GM19395 (cell line): ENCODE results near the gene NVL.

Experiments used
- ATAC-seq: cut with Tn5 transposase; IDR thresholded peaks from one replicate; pipeline ENCODE4 v1.9.1; 2021; ENCODE audit warnings: mild to moderate bottlenecking, moderate library complexity; ENCODE audit not compliant: unreplicated experiment

Gene NVL

DNA sequence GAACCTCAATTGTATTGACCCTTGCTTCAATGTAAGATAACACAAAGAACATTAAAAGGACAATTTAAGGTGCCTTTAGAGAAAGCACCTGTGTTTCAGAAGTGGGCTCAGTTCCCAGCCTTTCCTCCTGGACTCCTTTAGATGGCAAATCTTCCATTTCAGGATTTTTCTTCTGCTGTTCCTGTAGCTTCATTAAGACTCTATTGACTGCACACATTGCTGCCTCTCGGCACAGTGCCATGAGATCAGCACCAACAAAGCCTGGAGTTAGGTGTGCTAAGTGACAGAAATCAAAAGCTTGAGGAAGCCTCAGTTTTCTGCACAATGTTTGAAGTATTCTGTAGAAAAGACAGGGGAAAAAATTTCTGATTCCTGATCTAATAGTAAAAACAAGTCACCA, 40.6 kb downstream of the NVL start:
- no peak for ATAC-seq

DNA sequence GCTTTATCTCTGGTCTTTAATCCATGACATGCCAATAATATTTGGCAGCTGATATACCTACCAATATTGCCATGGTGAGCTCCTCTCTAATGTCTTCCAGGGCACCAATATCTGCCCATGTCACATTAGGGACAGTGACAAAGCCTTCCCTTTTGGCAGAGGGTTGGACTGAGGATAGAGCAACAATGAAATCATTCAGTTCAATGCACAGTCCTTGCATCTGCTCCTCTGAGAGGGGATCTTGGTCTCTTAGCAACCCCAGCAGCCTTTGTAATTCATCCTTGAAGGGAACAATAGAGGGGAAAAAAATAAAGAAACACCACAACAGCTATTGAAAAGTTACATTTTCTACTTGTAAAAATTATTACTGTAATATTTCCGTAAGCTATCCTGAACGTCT, 42.3 kb downstream of the NVL start:
- ATAC-seq = no peak

DNA sequence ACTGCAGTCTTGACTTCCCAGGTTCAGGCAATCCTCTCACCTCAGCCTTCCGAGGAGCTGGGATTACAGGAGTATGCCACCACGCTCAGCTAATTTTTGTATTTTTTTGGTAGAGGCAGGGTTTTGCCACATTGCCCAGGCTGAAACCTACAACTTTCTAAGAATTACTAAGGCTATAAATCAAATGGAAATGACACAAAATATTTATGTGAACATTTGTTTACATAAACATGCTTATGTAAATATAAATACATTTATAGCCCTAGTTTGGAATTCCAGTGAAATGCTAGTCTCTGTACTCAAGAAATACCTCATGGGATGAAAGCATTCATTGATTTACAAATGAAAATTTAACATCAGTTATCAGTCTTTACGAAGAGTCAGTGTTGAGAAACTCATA, 47.8 kb downstream of the NVL start:
- ATAC-seq = no peak

DNA sequence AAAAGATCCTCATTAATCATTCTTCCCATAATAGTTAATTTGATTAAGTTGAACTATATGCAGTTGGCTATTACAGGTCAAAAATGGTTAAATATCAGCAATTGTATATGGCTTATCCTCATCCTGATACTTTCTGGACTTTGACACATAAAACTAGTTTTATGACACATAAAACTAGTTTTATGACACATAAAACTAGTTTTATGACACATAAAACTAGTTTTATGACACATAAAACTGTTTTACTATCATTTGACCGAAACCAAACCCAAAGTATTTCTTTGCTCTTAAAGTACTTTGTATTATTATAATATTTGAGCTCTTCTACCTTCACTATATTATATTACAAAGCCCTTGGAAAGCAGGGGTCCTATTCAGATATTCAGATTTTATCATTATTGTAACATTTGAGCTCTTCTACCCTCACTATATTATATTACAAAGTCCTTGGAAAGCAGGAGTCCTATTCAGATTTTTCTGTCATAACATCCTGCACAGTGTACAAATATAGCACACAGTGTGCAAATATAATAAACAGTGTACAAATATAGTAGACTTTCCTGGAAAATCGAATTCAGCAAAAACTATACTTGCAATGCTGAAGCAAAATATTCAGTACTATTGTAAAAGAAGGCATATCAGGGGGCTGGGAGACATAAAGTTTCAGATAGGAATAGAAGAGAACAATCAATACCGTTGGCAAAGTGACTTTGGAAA, 53.0 kb downstream of the NVL start:
- ATAC-seq = no peak

DNA sequence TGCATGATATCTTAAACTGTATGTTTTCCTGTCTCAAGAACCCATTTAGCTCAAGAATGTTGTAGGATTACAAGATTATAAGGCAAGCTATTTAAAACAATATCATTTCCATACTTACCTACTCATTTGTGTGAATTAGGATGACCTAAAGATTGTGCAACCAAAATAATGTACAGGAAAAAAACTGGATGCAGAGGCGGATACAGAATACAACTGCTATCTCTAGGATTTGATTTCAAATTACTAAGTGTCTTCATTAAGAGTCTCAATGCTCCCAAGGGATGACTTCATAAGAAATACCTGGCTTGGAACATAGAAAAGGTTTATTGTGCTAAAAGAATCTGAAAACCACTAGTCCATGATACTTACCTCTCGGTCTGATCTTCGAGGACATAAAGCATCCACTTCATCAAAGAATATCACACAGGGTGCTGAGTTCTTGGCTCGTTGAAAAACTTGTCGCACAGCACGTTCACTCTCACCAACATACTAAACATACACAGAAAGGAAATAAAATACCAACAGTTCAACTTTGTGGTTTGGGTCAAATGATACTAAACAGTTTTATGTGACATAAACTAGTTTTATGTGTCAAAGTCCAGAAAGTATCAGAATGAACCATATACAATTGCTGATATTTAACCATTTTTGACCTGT, 54.9 kb downstream of the NVL start:
- ATAC-seq = no peak

DNA sequence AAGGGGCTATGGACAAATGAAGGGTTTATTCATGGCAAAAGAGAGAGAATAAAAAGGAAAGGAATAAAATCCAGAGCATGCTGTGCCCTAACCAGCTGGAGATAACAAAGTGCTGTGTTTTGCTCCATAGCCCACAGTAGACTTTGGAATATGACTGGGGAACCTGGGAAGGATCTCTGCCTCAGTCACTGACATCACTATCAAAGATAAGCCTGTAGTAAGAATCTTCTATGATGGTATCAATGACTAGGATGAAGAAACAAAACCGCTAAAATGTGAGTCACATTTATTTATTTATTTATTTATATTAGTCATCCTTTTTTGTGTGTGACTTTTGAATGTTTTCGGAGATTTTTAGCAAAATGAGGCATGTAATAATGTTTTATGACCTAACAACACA, 56.3 kb downstream of the NVL start:
- ATAC-seq = no peak

DNA sequence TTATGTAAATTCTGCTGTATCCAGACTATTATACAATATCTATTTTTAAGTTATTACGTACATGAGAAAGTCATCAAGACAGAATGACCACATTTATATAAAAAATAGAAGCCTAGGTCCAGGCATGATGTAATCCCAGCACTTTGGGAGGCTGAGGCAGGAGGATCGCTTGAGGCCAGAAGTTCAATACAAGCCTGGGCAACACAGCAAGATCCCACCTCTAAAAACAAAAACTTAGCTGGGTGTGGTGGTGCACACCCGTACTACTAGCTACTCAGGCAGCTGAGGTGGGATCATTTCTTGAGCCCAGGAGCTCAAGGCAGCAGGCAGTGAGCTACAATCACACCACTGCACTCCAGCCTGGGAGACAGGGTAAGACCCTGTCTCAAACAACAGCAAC, 58.9 kb downstream of the NVL start:
- no peak for ATAC-seq

DNA sequence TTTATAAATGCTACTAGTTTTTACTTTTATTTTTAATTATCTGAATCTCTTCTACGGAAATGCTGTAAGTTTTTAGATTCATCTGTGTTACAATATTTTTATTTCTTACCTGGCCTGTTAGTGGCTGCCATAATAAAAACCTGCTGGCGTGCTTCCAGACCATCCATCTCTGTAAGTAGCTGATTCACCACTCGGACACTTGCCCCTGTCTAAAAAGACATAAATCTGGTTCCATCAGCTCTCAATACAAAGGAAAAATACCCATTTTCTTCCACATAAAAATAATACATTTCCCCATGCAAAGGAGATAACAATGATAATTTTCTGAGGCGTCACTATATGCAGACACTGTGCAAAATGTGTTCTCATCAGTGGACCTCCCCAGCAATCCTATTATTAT, 62.0 kb downstream of the NVL start:
- no peak for ATAC-seq

DNA sequence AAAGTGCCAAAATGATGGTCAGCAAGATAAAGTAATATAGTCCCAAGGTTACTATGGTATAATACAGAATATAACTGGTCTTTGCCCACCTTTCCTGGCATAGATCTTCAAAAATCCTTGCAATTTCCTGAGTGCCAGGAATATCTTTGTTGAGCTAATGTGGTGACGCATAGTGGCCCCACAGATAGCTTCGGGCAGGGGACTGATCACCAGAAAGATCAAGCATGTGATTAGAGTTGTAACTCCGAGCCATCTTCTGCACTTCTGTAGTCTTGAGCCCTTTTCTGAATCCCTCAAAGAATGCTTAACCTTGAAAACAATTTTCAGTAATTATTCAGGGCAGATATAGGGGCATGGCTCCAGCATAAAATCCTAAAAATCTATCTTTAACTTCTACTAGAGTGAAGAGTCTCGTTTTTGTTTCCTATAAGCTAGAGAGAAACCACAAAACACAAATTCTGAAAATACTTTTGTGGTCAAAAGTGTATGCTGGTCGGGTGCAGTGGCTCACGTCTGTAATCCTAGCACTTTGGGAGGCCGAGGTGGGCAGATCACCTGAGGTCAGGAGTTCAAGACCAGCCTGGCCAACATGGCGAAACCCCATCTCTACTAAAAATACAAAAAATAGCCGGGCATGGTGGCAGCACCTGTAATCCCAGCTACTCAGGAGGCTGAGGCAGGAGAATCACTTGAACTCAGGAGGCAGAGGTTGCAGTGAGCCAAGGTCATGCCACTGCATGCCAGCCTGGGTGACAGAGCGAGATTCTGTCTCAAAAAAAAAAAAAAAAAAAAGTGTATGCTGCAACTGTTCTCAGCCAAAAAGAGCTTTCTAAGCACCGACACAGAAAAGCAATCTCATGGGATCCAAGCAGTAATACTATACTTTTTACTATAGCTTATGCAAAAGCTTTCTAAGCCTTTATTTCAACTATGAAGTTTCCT, 62.8 kb downstream of the NVL start:
- no peak for ATAC-seq

DNA sequence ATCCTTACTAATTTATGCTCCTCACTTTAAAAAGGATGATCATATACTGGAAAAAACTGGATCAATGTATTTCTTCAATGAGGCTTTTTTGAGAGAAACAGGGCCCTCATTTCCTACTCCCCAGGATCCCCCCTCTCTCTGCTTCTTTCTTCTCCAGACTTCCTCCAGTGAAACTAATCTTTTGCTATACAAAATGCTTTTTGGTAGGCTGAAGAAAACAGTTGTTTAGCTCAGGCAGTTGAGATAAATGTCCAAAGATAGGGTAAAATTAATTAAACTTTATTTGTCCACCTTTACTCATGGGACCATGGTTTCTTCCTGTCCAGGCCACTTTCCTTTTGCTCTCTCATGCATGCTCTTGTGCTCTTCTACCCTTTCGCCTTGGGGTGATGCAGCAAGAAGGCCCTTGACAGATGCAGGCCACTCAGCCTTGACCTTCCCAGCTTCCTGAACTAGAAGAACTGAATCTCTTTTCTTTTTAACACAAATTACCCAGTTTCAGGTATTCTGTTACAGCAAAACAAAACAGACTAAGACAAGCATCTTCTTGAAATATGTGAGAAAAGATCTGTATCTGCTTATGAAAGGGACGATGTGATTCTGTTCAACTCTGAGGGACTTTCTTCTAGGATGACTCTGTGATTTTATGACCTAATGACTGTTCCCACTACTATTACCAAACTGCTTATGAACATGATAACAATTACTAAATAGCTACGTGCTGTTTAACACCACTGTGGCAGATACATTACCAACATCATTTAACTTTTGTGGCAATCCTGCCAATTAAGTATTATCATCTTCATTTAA, 63.7 kb downstream of the NVL start:
- ATAC-seq = peak; percentile 75

DNA sequence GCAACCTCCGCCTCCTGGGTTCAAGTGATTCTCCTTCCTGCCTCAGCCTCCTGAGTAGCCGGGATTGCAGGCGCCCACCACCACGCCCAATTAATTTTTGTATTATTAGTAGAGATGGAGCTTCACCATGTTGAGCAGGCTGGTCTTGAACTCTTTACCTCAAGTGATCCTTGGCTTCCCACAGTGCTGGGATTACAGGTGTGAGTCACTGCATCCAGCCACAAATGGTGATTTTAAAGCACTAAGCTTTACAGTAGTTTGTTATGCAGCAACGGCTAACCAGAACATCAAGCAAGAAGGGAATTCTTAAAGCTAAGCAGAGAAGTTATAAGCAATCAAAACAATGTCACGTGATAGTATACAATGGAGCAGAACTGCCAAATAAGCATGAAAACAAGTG, 65.7 kb downstream of the NVL start:
- no peak for ATAC-seq

DNA sequence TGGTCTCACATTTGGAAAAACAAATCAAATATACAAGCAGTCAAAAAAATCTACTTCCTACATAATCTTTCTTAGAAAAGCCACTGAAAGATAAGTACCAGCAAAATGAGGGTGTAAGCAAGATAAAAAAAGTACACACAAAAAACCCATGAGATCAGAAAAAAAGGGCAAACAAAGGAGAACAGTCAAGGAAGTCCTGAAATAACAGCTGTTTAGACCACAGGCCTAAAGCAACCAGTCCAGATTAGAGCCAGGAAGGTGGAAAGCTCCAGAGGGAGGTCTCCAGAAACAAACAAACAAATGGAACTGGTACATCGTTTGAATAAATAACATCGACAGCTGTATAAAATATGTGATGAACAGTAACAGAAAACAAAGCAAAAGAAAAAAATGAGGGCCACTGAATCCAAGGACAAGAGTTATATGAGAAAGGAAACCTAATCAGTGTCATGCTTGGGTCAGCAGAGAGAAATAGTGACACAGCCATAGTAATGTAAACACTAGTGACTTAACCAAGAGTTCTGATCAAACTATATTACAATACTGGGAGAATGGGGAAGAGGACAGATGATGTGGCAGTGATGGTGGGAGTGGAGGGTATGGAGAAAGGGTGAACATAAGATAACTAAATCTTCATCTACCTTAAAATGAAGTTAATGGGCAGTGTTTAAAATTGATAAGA, 67.5 kb downstream of the NVL start:
- ATAC-seq = no peak

DNA sequence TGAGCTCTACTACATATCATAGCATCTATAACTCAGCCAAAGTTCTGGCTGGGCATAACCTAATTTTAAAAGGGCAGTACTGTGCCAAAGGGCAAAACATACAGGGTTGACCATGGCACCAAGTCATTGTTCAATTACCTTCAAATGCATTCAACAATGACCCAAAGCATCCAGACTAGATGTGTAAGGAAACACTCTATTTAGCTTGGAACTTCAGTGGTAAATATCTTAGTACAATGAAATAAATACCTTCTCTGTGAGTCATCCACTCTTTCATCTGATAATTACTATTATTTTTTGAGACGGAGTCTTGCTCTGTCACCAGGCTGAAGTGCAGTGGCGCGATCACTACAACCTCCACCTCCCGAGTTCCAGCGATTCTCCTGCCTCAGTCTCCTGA, 70.0 kb downstream of the NVL start:
- ATAC-seq = no peak

DNA sequence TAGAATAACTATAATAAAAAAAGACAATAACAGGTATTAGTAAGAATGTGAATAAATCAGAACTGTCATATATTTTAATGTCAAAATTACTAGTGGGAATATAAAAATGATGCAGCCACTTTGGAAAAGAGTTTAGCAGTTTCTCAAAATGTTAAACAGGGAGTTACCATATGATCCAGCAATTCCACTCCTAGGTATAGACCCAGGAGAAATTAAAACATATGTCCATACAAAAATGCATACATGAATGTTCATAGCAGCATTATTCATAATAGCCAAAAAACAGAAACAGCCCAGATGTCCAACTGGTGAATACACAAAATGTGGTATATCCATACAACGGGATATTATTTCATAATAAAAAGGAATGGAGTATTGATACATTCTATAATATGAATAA, 71.6 kb downstream of the NVL start:
- ATAC-seq = no peak

DNA sequence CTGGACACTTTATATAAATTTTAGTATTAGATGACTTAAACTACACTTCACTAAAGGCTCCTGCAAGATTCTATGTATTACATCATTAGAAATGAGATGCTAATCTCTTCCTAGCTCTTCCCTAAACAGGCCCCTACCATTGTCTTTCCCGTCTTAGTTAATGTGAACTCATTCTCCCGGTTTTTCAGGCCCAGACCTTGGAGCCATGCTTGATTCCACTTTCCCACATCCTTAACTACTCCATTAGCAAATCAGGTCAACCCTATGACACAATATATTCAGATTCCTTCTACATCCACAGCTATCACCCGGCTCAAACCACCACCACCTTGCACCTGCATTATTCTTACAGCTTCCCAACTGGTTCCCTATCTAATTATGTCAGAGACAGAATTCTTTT, 73.3 kb downstream of the NVL start:
- no peak for ATAC-seq

DNA sequence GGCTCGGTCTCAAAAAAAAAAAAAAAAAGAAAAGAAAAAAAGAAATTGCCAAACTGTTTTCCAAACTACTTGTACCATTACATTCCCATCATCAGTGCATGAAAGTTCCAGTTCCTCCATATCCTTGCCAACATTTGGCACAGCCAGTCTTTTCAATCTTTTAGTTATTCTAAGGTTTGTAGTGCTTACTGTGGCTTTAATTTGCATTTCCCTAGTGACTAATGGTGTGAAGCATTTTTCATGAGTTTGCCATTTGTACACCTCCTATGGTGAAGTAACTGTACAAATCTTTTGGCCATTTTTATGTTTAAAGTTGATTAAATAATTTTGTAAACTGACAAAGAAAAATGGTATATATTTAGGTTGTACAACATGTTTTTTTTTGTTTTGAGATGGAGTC, 76.3 kb downstream of the NVL start:
- no peak for ATAC-seq

DNA sequence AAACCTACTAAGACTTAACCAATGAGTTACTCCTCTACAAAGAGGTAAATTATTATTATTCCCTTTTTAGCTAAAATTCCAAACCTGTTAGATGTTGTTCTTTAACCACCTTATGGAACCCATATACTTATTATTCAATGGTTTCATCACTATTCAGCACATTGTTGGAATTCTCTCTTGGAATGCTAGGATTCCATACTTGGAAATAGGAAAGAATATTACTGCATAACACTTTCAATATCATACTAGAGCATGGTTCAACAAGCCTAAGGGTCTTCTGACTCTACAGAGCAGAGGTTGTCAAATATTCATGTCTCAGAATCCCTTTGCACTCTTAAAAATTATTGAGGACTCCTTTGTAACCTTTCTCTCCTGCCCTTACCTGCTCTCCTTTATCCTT, 77.5 kb downstream of the NVL start:
- no peak for ATAC-seq

DNA sequence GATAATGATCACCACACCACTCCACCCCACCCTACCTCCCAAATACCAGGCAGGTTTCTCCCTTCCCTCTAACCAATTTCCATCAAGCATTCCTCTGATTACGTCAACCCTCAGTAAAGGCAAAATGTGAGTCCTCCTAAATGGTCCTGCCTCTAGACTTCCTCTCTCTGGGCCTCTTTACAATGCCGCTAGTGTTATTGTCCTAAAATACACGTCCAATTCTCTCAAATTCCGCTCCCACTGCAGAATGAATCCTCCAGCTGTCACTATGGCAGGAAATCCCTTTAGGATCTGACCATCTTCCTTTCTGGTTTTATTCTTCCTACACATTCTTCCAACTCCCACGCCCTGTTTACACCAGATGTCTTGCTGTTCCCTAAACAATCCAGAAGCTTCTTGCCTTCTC, 78.2 kb downstream of the NVL start:
- ATAC-seq = no peak

DNA sequence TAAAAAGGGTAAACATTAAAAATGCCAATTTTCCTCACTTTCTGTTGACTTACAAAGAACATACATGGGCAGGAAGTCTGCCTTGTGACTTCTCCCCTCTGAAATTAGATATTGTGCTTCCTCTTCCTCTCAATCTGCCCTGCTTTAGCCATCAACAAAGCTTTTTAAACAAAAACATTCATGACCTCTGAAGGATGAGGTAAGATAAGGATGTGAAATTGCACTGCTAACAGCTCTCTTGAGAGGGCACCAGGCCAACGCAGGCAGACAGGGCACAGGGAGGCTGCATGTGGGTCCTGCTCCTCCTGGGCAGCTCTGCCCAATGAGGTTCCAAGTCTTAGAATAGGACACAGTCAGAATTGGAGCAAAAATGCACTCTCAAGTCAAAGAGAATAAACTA, 84.8 kb downstream of the NVL start:
- no peak for ATAC-seq

DNA sequence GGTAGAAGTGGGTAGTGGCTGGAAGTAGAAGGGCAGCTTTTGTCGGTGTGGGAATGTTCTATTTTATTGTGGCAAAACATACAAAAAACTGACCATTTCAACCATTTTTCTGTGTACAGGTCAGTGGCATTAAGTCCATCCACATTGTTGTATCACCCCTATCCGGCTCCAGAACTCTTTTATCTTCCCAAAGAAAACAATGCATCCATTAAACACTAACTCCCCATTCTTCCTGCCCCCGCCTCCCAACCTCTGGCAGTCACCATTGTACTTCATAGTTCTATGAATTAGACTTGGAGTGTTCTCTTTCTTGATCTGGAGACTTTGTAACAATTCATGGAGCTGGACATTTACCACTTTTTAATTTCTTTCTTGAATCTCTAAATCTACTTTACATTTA, 91.2 kb downstream of the NVL start:
- ATAC-seq = no peak
